Measurements from ENCODE around the gene SACS. TPM values are rescaled to one million over a fixed set of nuclear protein-coding genes. Genes with fewer than 3 reads are reported as not detected.

Gene SACS
- total RNA-seq, 2 donors from 2014 or later, result 7.8 to 24.1 TPM

DNA sequence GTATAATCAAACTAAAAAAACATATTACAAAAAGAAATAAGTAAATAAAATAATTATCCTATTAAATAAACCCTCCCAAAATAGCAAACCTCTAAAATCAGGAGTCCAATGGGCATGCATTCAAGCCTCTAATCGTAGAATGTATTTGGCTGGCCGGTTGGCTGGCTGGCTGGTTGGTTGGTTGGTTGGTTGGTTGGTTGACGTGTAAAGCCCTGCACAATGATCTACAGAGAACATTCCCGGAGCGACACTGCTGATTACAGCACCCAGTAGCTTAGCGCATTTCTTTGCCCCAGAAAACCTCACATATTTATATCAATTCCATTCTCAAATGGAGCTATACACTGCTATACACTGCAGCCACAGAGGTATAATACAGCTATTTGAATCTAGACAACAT, 65.6 kb downstream of the SACS start:
- intact Hi-C loops (cut with DNase I), result no loop called here
- H3K27me3 ChIP-seq (replicated peaks; ENCODE audit: insufficient read depth), result no peaks in the 10 kb centered on the region
- H3K36me3 ChIP-seq, result peaks cover 0 to 5% of the 10 kb centered on the region in 2 donors
- H3K9me3 ChIP-seq, result no peaks in the 10 kb centered on the region
- no peak overlapping the region for H3K27ac ChIP-seq
- DNase-seq (ENCODE audit: low spot score), result no peak
- no peak overlapping the region for H3K4me3 ChIP-seq
- no peak for TF ChIP-seq POLR2A (IDR thresholded peaks at IDR 0.05)
- no peak for TF ChIP-seq CTCF (IDR thresholded peaks at IDR 0.05)
- no peak for TF ChIP-seq POLR2AphosphoS5 (IDR thresholded peaks at IDR 0.05)
- 97% methylated on average over 6 of the region's 6 CpGs for WGBS
- H3K4me1 ChIP-seq (replicated peaks), result no peaks in the 10 kb centered on the region

- DNase-seq (ENCODE audit: low spot score), result no peak
- intact Hi-C loops (cut with DNase I), result no loop called here
- Histone ChIP-seq H3K4me1 (replicated peaks) (no peaks in the 10 kb centered on the region), H3K36me3 (peaks cover 0 to 5% of the 10 kb centered on the region in 2 donors), H3K27ac (no peak overlapping the region), H3K9me3 (no peaks in the 10 kb centered on the region), H3K4me3 (no peak overlapping the region), H3K27me3 (replicated peaks; ENCODE audit: insufficient read depth) (no peaks in the 10 kb centered on the region)
- 90% methylated on average over 3 of the region's 3 CpGs for WGBS
- TF ChIP-seq POLR2A (IDR thresholded peaks at IDR 0.05) (no peak), POLR2AphosphoS5 (IDR thresholded peaks at IDR 0.05) (no peak), CTCF (IDR thresholded peaks at IDR 0.05) (no peak)
Measured at GRCh38 chr13:23365652-23366051, 67.8 kb downstream of the SACS start.

- H3K4me1 ChIP-seq (replicated peaks), result no peaks in the 10 kb centered on the region
- H3K36me3 ChIP-seq, result no peaks in the 10 kb centered on the region
- H3K4me3 ChIP-seq, result no peak overlapping the region
- intact Hi-C loops (cut with DNase I), result no loop called here
- H3K27me3 ChIP-seq (replicated peaks; ENCODE audit: insufficient read depth), result no peaks in the 10 kb centered on the region
- no peaks in the 10 kb centered on the region for H3K9me3 ChIP-seq
- H3K27ac ChIP-seq, result no peak overlapping the region
- DNase-seq (ENCODE audit: low spot score), result no peak
- no peak for TF ChIP-seq POLR2A (IDR thresholded peaks at IDR 0.05)
- TF ChIP-seq CTCF (IDR thresholded peaks at IDR 0.05), result no peak
- TF ChIP-seq POLR2AphosphoS5 (IDR thresholded peaks at IDR 0.05), result no peak
- WGBS, result 96% methylated on average over 1 of the region's 1 CpG
Measured at GRCh38 chr13:23359882-23360281, 73.6 kb downstream of the SACS start.

DNA sequence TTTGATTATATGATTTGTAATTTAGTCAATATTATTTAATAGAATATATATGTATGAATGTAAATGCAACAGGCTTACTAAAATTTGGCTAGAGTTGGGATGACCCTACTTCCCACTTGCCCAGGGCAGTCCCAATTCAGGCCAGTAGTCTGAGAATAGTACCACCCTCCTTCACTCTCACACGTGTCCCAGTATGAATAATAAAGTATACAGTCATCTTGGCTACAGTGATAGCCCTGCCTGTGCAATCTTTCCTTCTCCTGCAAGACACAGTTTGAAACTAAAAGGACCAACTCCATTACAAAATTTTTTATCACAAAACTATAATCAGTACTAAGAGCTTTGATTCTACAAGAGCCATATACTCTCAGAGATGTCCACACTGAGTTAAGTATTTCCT, 76.2 kb downstream of the SACS start:
- Histone ChIP-seq H3K27me3 (replicated peaks; ENCODE audit: insufficient read depth) (no peaks in the 10 kb centered on the region), H3K4me1 (replicated peaks) (no peaks in the 10 kb centered on the region), H3K4me3 (no peak overlapping the region), H3K9me3 (no peaks in the 10 kb centered on the region), H3K36me3 (no peaks in the 10 kb centered on the region), H3K27ac (no peak overlapping the region)
- DNase-seq (ENCODE audit: low spot score), result no peak
- WGBS, result 84% methylated on average over 1 of the region's 1 CpG
- intact Hi-C loops (cut with DNase I), result no loop called here
- TF ChIP-seq POLR2A (IDR thresholded peaks at IDR 0.05), result no peak
- no peak for TF ChIP-seq POLR2AphosphoS5 (IDR thresholded peaks at IDR 0.05)
- TF ChIP-seq CTCF (IDR thresholded peaks at IDR 0.05), result no peak

DNA sequence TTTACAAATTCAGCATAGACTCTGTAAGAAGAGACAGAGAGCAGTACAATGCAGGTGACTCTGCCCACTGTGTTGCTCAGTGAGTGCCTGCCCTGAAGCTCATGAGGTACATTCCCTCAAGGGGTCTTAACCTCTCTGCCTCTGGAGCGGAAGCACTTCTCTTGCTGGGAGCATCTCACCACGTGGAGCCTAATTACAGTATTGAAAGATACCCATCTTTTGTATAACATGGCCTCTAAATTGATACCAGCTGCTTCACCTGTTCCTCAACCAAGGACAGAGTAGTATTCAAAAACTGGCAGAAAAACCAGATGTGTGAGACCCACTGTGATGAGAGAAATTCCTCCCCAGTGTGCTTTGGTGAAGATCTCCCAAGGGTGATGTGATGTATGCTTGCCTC, 77.1 kb downstream of the SACS start:
- Histone ChIP-seq H3K9me3 (no peaks in the 10 kb centered on the region), H3K4me3 (no peak overlapping the region), H3K27ac (no peak overlapping the region), H3K36me3 (no peaks in the 10 kb centered on the region), H3K27me3 (replicated peaks; ENCODE audit: insufficient read depth) (no peaks in the 10 kb centered on the region), H3K4me1 (replicated peaks) (no peaks in the 10 kb centered on the region)
- WGBS, result 83% methylated on average over 2 of the region's 2 CpGs
- DNase-seq (ENCODE audit: low spot score), result no peak
- intact Hi-C loops (cut with DNase I), result no loop called here
- TF ChIP-seq POLR2A (IDR thresholded peaks at IDR 0.05) (no peak), CTCF (IDR thresholded peaks at IDR 0.05) (no peak), POLR2AphosphoS5 (IDR thresholded peaks at IDR 0.05) (no peak)

All from prostate gland (tissue), 2 donors.